Right cardiac atrium (tissue), 5 donors: ENCODE results near the gene PRSS36. TPM values are rescaled to one million over a fixed set of nuclear protein-coding genes. Genes with fewer than 3 reads are reported as not detected.

Experiments
- ATAC-seq, 2 donors: fragments of 200-7000 bp; cut with Tn5 transposase; one replicate each; pipeline versions ENCODE4 v1.8.0 to v1.9.1; 2020; ENCODE audit warnings: moderate library complexity in 2 of 2, mild to moderate bottlenecking in 1 of 2
- DNase-seq, 3 donors: peaks; one replicate each; pipeline ENCODE4 v3.0.0-alpha.2; 2020
- H3K27ac ChIP-seq: one replicate; pipeline ENCODE4 v1.5.1; 2013; ENCODE audit warnings: mild to moderate bottlenecking, low read length, control low read depth, moderate library complexity
- H3K27me3 ChIP-seq: one replicate; pipeline ENCODE4 v1.6.1; 2013; ENCODE audit not compliant: control insufficient read depth, insufficient read depth
- H3K4me1 ChIP-seq: one replicate; pipeline ENCODE4 v1.6.1; 2013; ENCODE audit warnings: low read length; ENCODE audit not compliant: control insufficient read depth, insufficient read depth
- H3K4me3 ChIP-seq: one replicate; pipeline ENCODE4 v1.5.1; 2013; ENCODE audit warnings: low read length, control low read depth
- H3K9me3 ChIP-seq: one replicate; pipeline ENCODE4 v1.6.1; 2013; ENCODE audit warnings: low read length; ENCODE audit not compliant: control insufficient read depth
- WGBS: extraction: QIAGEN DNeasy Blood & Tissue Kit; methylation state at CpG from one replicate; pipeline ENCODE4 v1.1.7; 2013; 5-methylcytosine and 5-hydroxymethylcytosine counted together
- intact Hi-C, 4 donors: fragments of 100-400 bp; cut with DNase I; formaldehyde crosslinking; loops; one replicate each; pipeline versions ENCODE4 v1.11.0 to v1.14.0; 2022 to 2023
- polyA plus RNA-seq: library from polyadenylated mRNA; stranded (reverse); fragments of 200-250 nt; gene quantifications from one replicate; pipeline ENCODE4 v1.2.3, GENCODE V29; 2013
- total RNA-seq, 4 donors: library from RNA; stranded (reverse); fragmentation: NEBNext Ultra II Directional; extraction: Animal tissue kit (Norgen Biotek cat#: 25700); gene quantifications; one replicate each; pipeline ENCODE4 v1.2.1, GENCODE V29; 2021
- donor health status: healthy with polysubstance abuse.
- donor health status: DM: no; HTN: yes; CAD: no.
- donor health status: DM: no; HTN: no; CAD: no.
- donor health status: DM: no; HTN: yes; CAD: no; lungs with severe emphysema.
- donor health status: DM: yes; HTN: yes; CAD: no.

Gene PRSS36
- total and polyA plus RNA-seq, 5 donors, result 1.1 to 2.2 (median 1.7) TPM

DNA sequence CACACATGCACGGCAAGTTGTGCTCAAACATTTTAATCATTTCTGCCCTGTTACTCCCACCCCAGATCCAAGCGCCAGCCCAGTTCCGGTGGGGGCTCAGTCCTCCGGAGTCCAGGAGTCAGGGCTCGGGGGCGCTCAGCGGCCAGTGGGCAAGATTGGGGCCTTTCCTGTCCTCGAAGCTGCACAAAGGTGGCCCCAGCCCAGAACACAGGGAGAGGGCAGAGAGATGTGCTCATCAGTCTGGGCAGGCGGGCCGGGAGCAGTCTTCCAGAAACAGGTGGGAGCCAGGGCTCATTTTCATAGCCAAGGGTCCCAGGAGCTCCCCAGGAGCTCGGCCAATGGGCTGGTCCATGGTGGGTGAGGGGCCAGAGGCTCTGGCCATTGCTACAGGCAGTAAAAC is 18.4 kb downstream of the PRSS36 start:
- H3K27ac ChIP-seq, result no peak overlapping the region
- no peaks in the 10 kb centered on the region for H3K4me1 ChIP-seq
- no peak for ATAC-seq

DNA sequence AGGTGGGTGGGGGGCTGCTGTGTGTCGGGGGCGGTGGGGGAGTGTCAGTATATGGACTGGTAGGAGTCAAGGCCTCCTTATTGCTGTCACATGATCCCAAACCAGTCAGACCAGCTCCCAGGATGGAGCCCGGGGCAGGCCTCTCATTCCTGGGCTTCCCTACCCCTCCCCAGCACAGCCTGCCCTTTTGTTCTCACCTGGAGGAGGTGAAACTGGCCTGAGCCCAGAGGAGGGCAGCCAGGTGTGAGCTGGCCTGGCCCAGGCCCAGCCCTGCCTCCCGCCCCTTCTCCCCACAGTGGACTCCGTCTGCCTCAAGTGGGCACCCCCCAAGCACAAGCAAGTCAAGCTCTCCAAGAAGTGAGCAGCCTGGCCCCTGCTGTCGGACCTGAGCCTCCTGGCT is 19.0 kb downstream of the PRSS36 start:
- no peaks in the 10 kb centered on the region for H3K9me3 ChIP-seq
- peak in 1 of 3 donors; percentile 58 for DNase-seq
- no peak overlapping the region for H3K4me3 ChIP-seq
- H3K27ac ChIP-seq, result no peak overlapping the region
- H3K27me3 ChIP-seq, result no peaks in the 10 kb centered on the region
- H3K4me1 ChIP-seq, result no peaks in the 10 kb centered on the region
- ATAC-seq, result no peak
- 86% methylated on average over 6 of the region's 6 CpGs for WGBS
- intact Hi-C loops, result no loop called here

More for the DNA sequence above, 18.4 kb downstream of the PRSS36 start:
- intact Hi-C loops, result no loop called here
- DNase-seq, result peak in 1 of 3 donors; percentile 66
- Histone ChIP-seq H3K9me3 (no peaks in the 10 kb centered on the region), H3K4me3 (no peak overlapping the region), H3K27me3 (no peaks in the 10 kb centered on the region)
- WGBS, result 89% methylated on average over 11 of the region's 11 CpGs

DNA sequence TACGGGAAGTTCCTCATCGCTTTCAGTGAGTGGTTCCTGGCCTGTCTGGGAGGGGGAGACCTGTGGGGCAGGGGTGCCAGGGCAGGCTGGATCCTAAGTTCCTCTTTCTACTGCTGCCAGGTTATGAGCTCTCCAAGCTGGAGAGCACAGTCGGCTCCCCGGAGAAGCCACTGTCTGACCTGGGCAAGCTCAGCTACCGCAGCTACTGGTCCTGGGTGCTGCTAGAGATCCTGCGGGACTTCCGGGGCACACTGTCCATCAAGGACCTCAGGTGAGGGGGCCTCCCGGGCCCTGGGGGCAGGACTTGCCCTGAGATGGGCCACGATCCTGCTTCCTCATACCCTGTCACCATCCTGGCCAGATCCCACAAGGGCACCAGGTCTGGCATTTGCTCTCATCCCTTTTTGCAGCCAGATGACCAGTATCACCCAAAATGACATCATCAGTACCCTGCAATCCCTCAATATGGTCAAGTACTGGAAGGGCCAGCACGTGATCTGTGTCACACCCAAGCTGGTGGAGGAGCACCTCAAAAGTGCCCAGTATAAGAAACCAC is 19.5 kb downstream of the PRSS36 start:
- Histone ChIP-seq H3K9me3 (no peaks in the 10 kb centered on the region), H3K27ac (no peak overlapping the region), H3K4me1 (no peaks in the 10 kb centered on the region), H3K4me3 (no peak overlapping the region), H3K27me3 (no peaks in the 10 kb centered on the region)
- peak in 1 of 3 donors; percentile 67 for DNase-seq
- no peak for ATAC-seq
- WGBS, result 86% methylated on average over 10 of the region's 10 CpGs
- intact Hi-C loops, result no loop called here

DNA sequence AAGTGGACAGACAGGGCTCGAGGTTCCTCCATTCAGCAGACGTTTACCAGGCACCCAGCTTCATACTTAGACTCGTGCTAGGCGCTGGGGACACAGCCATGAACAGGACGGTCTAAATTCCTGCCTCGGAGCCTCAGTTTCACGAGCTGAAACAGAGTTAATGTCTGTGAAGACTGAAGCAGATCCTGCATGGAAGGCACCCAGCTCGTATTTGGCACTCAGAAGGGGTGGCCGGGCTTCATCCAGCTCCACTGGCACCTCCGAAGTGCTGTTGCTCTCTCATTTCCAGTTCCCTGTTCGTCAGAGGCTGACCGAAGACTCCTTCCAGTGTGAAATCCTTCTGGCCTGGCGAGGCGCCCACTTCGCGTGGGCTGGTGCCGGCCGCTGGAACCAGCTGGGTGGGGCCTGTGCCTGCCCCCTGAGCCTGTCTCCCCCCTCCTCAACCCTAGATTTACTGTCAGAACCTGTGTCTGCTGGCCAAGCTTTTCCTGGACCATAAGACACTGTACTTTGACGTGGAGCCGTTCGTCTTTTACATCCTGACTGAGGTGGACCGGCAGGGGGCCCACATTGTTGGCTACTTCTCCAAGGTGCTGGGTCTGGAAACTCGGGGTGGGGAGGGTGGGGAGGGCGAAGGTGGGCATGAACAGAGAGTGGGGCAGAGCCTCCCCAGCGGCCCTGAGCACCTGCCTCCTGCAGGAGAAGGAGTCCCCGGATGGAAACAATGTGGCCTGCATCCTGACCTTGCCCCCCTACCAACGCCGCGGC is 20.1 kb downstream of the PRSS36 start:
- H3K4me3 ChIP-seq, result no peak overlapping the region
- H3K27ac ChIP-seq, result peak overlapping the region; percentile 57
- H3K27me3 ChIP-seq, result no peaks in the 10 kb centered on the region
- H3K4me1 ChIP-seq, result no peaks in the 10 kb centered on the region
- peak; percentile 78 to 91 (median 89) for DNase-seq
- intact Hi-C loops, result no loop called here
- 49% methylated on average over 29 of the region's 29 CpGs for WGBS
- ATAC-seq, result peak; percentile 23 to 28
- no peaks in the 10 kb centered on the region for H3K9me3 ChIP-seq

DNA sequence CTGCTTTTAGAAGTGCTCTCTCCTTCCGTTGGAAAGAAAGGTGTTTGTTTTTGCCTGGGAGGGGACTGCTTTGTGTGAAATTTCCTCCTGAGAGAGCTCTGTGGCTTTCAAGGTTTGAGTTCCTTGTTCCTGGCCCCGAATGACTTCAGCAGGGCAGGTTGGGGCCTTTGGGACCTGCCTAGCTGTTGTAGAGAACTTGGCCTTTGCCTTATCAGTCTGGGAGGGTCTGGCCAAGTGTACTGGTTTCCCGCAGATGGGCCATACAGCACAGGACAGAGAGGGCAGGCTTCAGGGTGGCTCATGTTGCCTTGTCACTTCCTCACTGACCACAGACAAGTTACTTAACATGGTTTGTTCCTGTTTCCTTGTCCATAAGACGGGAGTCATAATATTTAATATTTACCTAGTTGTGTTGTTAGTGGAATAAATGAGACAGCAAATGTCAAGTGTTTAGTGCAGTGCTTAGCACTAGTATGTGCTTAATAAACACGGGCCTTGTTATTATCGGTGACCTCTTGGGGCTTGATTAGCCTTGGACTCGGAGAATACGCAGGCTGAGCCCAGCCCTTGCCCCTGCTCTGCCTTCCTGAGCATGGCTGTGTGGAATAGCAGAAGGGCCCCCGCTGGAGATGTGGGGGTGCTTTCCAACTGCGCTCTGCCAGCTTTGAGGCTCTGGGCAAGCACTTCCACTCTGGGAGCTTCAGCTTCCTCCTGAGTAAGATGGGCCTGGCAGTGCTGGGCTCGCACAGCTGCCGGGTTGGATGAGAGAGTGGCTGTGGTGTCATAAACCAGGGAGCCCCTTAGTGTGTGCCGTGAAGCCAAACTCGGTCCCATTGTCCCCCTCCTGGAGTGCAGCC is 20.9 kb downstream of the PRSS36 start:
- Histone ChIP-seq H3K27me3 (no peaks in the 10 kb centered on the region), H3K27ac (peak overlapping the region; percentile 57), H3K4me3 (no peak overlapping the region), H3K4me1 (no peaks in the 10 kb centered on the region), H3K9me3 (no peaks in the 10 kb centered on the region)
- ATAC-seq, result peak; percentile 73 to 92
- intact Hi-C loops, result no loop called here
- peak; percentile 73 to 83 (median 75) for DNase-seq
- WGBS, result 60% methylated on average over 14 of the region's 14 CpGs

DNA sequence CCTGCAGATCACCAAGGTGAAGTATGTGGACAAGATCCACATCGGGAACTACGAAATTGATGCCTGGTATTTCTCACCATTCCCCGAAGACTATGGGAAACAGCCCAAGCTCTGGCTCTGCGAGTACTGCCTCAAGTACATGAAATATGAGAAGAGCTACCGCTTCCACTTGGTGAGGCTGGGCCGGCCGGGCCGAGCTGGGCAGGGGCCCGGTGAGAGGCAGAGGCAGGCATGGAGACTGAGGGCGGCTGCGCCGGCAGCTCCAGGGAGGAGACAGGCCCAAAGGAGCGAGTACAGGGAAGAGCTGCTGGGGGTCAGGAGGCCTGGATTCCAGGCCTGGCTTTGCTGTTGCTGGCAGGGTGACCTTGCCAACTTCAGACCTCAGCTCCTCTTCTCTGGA is 22.7 kb downstream of the PRSS36 start:
- H3K27ac ChIP-seq, result no peak overlapping the region
- H3K27me3 ChIP-seq, result no peaks in the 10 kb centered on the region
- 93% methylated on average over 13 of the region's 13 CpGs for WGBS
- no peaks in the 10 kb centered on the region for H3K4me1 ChIP-seq
- ATAC-seq (no peak), DNase-seq (no peak)
- H3K9me3 ChIP-seq, result no peaks in the 10 kb centered on the region
- no peak overlapping the region for H3K4me3 ChIP-seq
- intact Hi-C loops, result no loop called here

DNA sequence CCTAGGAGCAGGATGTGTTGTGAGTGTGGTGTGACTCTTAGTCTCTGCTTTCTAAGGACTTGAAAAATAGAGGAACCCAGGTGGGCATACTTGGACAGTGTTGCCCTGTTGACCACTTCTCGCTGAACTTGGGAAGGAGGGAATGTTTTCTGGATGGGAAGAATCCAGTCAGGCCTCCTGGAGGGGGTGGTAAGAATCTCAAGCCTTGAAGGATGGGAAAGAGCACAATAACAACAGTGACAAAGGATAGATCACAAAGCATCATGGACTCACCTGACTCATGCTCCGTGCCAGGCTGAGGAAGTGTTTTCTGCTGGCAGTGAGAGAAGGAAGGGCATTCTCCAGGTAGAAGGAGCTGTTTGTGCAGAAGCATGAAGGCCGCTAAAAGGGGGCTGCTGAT is 24.0 kb downstream of the PRSS36 start:
- Histone ChIP-seq H3K27ac (no peak overlapping the region), H3K4me1 (no peaks in the 10 kb centered on the region), H3K4me3 (no peak overlapping the region), H3K9me3 (no peaks in the 10 kb centered on the region), H3K27me3 (no peaks in the 10 kb centered on the region)
- ATAC-seq, result no peak
- intact Hi-C loops, result no loop called here
- DNase-seq, result peak in 1 of 3 donors; percentile 18
- 92% methylated on average over 3 of the region's 3 CpGs for WGBS

DNA sequence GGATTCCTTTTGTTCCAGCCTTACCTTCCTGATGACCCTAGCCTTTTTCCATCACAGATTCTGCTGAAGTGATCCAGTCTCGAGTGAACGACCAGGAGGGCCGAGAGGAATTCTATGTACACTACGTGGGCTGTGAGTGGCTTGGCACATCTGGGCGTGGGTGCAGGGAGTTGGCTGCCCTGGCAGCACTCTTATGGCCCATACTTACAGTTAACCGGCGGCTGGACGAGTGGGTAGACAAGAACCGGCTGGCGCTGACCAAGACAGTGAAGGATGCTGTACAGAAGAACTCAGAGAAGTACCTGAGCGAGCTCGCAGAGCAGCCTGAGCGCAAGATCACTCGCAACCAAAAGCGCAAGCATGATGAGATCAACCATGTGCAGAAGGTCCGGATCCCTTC is 29.7 kb downstream of the PRSS36 start:
- WGBS, result 93% methylated on average over 16 of the region's 16 CpGs

DNA sequence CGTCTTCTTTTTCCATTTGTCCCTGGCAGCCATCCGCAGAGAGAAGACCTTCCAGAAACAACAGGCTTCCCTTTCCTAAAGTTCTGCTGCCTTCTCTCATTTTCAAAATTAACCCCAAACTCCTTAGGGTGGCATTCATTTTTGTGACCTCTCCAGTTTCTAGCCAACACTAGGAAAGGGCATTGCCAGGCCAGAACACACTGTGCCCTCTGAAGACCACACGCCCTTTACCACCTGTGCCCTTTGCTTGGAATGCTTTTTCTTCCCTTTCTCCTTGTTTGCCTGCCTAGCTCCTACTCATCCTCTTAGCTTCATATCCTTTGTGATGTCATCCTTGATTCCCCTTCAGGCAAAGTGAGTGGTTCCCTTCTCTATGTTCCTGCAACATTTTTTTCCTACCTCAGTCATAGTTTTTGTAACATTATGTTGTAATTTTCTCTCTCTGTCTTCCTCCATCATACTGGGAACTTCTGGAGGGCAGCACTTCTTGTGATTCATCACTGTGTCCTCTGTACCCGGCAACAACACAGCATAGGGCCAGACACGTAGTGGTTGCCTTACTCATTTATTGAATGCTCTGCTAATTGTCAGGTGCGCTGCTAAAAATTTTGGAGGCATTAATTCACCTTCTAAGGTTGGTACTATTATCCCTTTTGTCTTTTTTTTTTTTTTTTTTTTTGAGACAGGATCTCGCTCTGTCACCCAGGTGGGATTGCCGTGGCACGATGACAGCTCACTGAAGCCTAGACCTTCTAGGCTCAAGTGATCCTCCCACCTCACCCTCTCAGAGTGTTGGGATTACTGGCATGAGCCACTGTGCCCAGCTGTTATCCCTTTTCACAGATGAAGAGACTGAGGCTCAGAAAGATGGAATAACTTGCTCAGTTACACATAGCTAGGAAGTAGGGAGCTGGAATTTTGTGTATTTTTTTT is 31.4 kb downstream of the PRSS36 start:
- Histone ChIP-seq H3K4me3 (peak overlapping the region; percentile 83), H3K27me3 (no peaks in the 10 kb centered on the region), H3K27ac (peak overlapping the region; percentile 99), H3K4me1 (peaks cover 2% of the 10 kb centered on the region), H3K9me3 (no peaks in the 10 kb centered on the region)
- DNase-seq (peak in 1 of 3 donors; percentile 61), ATAC-seq (peak in 1 of 2 donors; percentile 24)
- 55% methylated on average over 9 of the region's 9 CpGs for WGBS
- intact Hi-C loops, result no loop called here

More for the DNA sequence above, 29.7 kb downstream of the PRSS36 start:
- no peak for ATAC-seq
- Histone ChIP-seq H3K27ac (no peak overlapping the region), H3K4me1 (peaks cover 2% of the 10 kb centered on the region), H3K9me3 (no peaks in the 10 kb centered on the region), H3K4me3 (no peak overlapping the region), H3K27me3 (no peaks in the 10 kb centered on the region)
- no peak for DNase-seq
- intact Hi-C loops, result no loop called here
